Stomach (tissue), 4 donors: ENCODE results near the gene SWT1.

ENCODE experiments used
- CTCF ChIP-seq, 7 experiments: fragments of 450-650 bp in 4 of 7; fragments of 200-600 bp in 3 of 7; sonication (generic) in 3 of 7; IDR thresholded peaks; one replicate each; pipeline ENCODE4 v1.5.1; 2016 to 2019; ENCODE audit warnings: antibody characterized with exemption in 7 of 7, control low read depth in 2 of 7, mild to moderate bottlenecking in 1 of 7
- POLR2A ChIP-seq, 4 donors: fragments of 450-650 bp; IDR thresholded peaks; one replicate each; pipeline ENCODE4 v1.6.1; 2016; ENCODE audit warnings: antibody characterized with exemption in 4 of 4, control low read depth in 2 of 4, mild to moderate bottlenecking in 1 of 4, moderate library complexity in 1 of 4
- POLR2AphosphoS5 ChIP-seq, 3 donors: sonication (generic); formaldehyde crosslinking; IDR thresholded peaks; one replicate each; pipeline ENCODE4 v1.6.1; 2016; ENCODE audit warnings: antibody characterized with exemption in 3 of 3

GRCh38 chr1:185108321-185108720, 48.6 kb upstream of the SWT1 start:
- TF ChIP-seq CTCF (IDR thresholded peaks at IDR 0.05) (no peak), POLR2A (IDR thresholded peaks at IDR 0.05) (no peak), POLR2AphosphoS5 (IDR thresholded peaks at IDR 0.05) (no peak)
